B cell (primary cell): ENCODE data around the gene MYOM1.

Source experiments
- EZH2 ChIP-seq: IDR thresholded peaks from 2 replicates; pipeline ENCODE4 v1.6.1; 2012; ENCODE audit warnings: borderline replicate concordance, low read depth, mild to moderate bottlenecking, moderate library complexity, low read length; ENCODE audit not compliant: insufficient read depth, poor library complexity, severe bottlenecking
- TF ChIP-seq, protein P1 (sequence below): fragments of 200-600 bp; IDR thresholded peaks from one replicate; pipeline ENCODE4 v1.8.0; 2022; ENCODE audit warnings: antibody characterized with exemption, mild to moderate bottlenecking

DNA sequence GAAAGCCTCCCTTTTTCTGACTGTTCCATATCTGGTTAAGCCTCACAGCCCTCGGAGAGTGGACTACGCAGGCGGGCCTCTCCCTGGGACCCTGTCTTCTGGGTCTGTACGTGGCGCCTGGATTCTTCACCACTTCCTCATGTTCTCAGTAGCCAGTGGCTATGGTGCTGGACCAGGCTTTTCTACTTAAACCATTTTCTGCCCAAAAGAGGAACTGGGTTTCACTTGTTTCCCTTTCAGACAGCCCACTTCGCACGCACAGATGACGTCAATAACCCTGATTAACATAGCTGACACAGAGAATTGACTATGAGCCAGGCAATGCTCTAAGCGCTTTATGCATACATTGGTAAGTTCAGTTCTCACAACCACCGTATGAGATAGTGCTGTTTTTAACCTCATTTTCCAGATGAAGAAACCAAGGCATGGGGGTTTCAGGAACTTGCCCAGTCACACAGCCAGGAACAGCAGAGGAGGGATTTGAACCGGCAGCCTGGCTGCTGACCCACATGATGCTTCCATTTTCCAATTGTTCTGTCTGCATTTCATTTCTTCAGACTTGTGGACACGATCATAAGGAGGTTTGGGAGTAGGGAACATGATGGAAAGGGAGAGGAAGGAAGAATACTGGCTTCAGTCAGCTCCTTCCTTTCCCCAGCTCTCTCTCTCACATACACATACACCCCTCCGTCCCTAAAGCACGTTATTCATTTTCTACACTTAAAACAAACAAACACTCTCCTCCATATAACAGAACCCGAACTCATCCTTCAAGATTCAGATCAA is 41.7 kb downstream of the MYOM1 start:
- TF ChIP-seq, protein P1, sequence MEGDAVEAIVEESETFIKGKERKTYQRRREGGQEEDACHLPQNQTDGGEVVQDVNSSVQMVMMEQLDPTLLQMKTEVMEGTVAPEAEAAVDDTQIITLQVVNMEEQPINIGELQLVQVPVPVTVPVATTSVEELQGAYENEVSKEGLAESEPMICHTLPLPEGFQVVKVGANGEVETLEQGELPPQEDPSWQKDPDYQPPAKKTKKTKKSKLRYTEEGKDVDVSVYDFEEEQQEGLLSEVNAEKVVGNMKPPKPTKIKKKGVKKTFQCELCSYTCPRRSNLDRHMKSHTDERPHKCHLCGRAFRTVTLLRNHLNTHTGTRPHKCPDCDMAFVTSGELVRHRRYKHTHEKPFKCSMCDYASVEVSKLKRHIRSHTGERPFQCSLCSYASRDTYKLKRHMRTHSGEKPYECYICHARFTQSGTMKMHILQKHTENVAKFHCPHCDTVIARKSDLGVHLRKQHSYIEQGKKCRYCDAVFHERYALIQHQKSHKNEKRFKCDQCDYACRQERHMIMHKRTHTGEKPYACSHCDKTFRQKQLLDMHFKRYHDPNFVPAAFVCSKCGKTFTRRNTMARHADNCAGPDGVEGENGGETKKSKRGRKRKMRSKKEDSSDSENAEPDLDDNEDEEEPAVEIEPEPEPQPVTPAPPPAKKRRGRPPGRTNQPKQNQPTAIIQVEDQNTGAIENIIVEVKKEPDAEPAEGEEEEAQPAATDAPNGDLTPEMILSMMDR = no peak
- TF ChIP-seq EZH2 = no peak
